ENCODE measurements around the gene VWA3B.

DNA sequence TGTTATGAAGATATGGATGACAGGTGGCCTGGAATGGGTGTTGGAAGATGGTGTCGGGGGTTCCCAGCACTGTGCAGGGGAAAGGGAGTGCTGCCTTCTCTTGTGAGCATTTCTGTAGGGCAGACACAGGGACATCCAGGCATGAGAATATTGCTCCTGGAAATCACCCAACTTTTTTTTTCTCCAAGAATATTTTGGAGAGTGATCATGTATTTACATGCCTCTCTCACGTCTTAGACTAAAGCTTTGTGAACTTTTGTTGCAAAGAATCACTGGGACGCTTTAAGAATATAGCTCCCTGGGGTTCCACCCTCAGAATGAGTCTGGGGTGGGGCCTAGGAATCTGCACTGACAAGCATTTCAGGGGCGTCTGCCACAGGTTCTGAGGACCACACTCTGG, 68.7 kb downstream of the VWA3B start:
- TF ChIP-seq, protein P1, sequence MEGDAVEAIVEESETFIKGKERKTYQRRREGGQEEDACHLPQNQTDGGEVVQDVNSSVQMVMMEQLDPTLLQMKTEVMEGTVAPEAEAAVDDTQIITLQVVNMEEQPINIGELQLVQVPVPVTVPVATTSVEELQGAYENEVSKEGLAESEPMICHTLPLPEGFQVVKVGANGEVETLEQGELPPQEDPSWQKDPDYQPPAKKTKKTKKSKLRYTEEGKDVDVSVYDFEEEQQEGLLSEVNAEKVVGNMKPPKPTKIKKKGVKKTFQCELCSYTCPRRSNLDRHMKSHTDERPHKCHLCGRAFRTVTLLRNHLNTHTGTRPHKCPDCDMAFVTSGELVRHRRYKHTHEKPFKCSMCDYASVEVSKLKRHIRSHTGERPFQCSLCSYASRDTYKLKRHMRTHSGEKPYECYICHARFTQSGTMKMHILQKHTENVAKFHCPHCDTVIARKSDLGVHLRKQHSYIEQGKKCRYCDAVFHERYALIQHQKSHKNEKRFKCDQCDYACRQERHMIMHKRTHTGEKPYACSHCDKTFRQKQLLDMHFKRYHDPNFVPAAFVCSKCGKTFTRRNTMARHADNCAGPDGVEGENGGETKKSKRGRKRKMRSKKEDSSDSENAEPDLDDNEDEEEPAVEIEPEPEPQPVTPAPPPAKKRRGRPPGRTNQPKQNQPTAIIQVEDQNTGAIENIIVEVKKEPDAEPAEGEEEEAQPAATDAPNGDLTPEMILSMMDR (conservative IDR thresholded peaks at IDR 0.05) = no peak
- no peak for TF ChIP-seq ZFX (IDR thresholded peaks at IDR 0.05)
